HUDEP-2 (cell line): ENCODE data around the gene MRTFA.
"Not testable (repeated sequence)": the region's sequence is repeated elsewhere in the genome, so short reads cannot be mapped to it uniquely, and the experiment has no call there.

ENCODE experiments used
- DNase-seq, 76 experiments: peaks; one replicate each; lab custom pipeline; 2025; ENCODE audit not compliant: unreplicated experiment in 76 of 76; lab: John Stamatoyannopoulos, UW

The MRTFA gene

DNA sequence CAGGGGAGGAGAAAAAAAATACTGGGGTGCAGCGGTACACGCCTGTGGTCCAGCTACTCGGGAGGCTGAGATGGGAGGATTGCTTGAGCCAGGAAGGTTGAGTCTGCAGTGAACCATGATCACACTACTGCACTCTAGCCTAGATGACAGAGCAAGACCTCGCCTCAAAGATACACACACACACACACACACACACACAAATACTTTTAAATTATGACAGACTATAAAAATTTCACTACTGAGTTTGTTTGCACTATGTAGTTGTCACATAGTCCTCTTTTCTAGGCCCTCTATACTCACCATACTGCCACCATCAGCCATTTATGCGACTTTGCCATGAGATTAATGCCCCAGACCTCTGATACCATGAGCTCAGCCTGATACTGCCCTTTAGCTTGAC is 109.6 kb downstream of the MRTFA start:
- no peak for DNase-seq

GRCh38 chr22:40525250-40525884 is 111.2 kb downstream of the MRTFA start:
- DNase-seq: peak in 47 of 76 experiments; percentile 2 to 66 (median 26)

GRCh38 chr22:40524392-40525249 is 111.9 kb downstream of the MRTFA start:
- peak in 5 of 76 experiments; percentile 4 to 20 (median 5) for DNase-seq

DNA sequence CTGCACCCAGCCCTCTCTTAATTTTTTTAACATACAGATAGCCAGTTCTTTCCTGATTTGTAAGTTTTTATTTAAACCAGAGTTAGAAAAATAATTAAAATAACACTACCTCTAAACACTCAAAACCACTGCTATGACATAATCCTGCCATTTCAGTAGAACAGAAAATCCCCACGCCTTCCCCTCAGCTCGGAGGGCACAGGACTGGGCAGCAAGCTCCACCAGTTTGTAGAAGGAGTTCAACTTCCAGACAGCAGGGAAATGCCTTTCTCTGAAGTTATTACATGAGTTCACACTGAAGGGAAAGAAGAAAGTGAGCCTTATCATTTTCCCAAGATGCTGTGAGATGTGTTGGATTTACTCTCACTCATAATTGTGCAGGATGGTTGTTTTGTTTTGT is 114.4 kb downstream of the MRTFA start:
- no peak for DNase-seq

DNA sequence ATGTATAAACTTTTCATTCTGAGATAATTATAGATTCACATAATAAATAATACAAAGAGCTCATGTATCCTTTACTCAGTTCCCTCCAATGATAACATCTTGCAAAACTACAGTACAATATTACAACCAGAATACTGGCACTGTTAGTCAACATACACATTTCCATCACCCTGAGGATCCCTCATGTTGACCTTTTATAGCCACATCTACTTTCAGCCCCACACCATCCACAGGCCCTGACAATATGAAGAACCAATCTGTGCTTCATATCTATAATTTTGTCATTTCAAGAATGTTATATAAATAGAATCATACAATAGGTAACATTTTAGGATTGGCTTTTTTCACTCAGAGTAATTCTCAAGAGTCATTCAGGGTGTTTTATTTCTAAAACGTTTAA is 115.5 kb downstream of the MRTFA start:
- no peak for DNase-seq

- DNase-seq: no peak
These were observed 116.0 kb downstream of the MRTFA start for GRCh38 chr22:40520562-40520961.

DNA sequence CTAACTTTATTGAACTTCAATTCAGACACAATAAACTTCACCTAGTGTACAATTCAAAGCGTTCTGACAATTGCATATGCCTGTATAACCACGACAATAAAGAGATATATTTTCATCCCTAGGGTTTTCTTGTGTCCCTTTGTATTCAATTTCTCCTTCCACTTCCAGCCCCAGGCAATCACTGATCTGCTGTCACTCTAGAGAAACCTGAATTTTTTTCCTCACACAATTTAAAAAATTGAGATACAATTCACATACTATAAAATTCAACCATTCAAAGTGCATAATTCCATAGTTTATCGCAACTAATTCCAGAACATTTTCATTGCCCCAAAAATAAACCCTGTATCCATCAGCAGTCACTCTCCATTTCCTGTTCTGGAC is 116.6 kb downstream of the MRTFA start:
- DNase-seq: no peak

GRCh38 chr22:40519284-40519947 is 117.1 kb downstream of the MRTFA start:
- DNase-seq: no peak

- no peak for DNase-seq
These were observed 117.7 kb downstream of the MRTFA start for GRCh38 chr22:40518840-40519239.

DNA sequence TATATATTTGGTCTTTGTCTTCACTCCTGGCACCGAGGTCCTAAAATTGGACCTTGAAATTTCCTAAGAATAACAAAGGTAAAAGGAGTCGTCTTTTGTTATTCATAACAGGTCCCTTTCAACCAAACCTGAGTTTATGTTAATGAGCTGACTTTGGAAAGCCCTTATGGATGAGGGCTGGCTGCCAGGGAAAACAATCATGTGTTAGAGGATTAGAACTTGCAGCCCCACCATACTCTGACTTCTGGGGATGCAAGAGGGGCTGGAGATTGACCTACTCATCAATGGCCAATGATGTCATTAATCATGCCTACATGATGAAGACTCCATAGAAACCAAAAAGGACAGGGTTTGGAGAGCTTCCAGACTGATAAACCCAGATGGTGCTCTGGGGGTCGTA is 118.9 kb downstream of the MRTFA start:
- no peak for DNase-seq

DNA sequence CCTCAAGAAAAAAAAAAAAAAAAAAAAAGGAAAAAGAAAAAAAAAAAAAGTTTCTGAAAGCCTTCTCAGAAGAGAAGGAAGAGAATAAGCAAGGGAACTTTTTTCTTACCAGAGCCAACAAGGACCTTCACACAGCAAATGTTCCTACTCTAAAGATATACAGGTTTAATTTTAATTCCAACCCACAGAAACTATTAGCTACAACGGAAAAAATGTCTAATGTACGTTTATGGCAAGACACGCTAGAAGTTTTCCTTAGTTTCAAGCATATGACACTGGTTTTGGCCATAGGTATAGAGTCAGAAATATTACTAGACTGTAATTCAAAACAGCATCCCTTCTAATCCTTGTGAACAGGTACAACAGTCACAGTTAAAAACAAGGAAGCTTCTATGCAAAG is 120.1 kb downstream of the MRTFA start:
- no peak for DNase-seq

DNA sequence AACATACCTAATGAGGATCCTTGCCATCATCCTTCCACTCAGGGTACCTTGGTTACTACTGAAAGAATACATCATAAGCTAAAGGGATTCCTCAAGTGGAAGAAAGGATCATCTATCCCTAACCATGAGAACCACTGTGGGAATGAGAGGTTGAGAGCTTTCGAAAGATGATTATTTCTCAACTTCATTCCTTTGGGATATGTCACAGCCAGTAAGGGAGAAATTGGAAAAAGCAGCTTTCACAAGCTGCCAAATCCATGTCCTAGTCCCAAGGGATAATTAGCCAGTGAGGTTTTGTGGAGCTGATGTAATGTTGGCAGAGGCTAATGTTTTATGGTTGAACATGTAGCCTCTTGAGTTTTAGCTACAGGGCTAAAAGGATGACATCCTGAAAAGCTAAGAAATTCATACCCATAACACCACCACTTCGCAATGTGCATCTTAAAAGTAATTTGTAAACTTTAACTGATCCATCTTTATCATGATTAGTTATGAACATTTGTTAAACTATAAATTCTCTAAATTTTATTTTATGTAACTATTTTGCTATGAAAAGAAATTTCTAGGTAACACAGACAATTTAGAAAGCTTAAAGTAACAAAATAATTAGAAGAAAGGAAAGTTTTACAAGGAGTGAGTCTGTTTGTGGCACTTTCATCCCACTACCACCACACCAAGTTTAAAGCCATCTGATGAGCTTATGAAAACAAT is 123.9 kb downstream of the MRTFA start:
- no peak for DNase-seq

DNA sequence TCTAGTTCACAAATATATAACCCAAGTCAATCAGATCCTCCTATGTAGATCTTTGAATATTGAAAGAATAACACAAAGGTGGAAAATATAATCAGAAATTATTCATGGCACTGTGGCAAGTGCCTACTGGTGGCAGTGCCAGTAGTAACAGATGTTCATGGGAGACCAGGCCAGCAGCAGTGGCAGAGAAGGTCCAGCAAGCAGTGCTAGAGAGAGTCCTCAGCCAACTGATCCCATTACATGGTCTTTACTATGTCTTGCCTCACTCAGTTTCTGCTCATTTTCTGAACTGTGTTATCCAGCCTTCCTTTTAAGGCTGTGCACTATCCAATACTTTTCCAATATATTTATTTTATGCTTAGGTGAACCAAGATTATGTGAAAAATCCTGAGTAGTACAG is 124.9 kb downstream of the MRTFA start:
- DNase-seq: no peak

GRCh38 chr22:40510631-40511364 is 125.7 kb downstream of the MRTFA start:
- no peak for DNase-seq

GRCh38 chr22:40509401-40510134 is 127.0 kb downstream of the MRTFA start:
- DNase-seq: no peak

GRCh38 chr22:40508046-40508445 is 128.5 kb downstream of the MRTFA start:
- DNase-seq: not testable (repeated sequence)

GRCh38 chr22:40507491-40507890 is 129.0 kb downstream of the MRTFA start:
- no peak for DNase-seq

GRCh38 chr22:40506762-40507161 is 129.8 kb downstream of the MRTFA start:
- no peak for DNase-seq
